ENCODE results near the gene IGSF8. TPM values are rescaled to one million over a fixed set of nuclear protein-coding genes. Genes with fewer than 3 reads are reported as not detected.

Gene IGSF8
- total and polyA plus RNA-seq, 4 donors = 23.5 to 39.5 (median 26.8) TPM

GRCh38 chr1:160094291-160094625, 4.2 kb downstream of the IGSF8 start:
- Histone ChIP-seq H3K4me3 (no peak overlapping the region), H3K9ac (ENCODE audit: insufficient read depth in 1 of 2, low read length in 2 of 2) (no peak overlapping the region), H3K36me3 (ENCODE audit: control insufficient read depth in 4 of 4, insufficient read depth in 4 of 4, low read length in 4 of 4) (peaks cover 0 to 40% (median 9%) of the 10 kb centered on the region in 4 donors), H3K27ac (ENCODE audit: low read depth in 1 of 2, low read length in 1 of 2) (no peak overlapping the region), H3K27me3 (ENCODE audit: control insufficient read depth in 3 of 3, insufficient read depth in 3 of 3, low read length in 2 of 3) (no peaks in the 10 kb centered on the region), H3K4me1 (ENCODE audit: control insufficient read depth in 5 of 5, insufficient read depth in 5 of 5, low read length in 5 of 5) (peaks cover 0 to 21% (median 8%) of the 10 kb centered on the region in 5 donors), H3K9me3 (ENCODE audit: control insufficient read depth in 4 of 4, insufficient read depth in 3 of 4, low read length in 3 of 4) (no peaks in the 10 kb centered on the region)
- ATAC-seq (ENCODE audit: insufficient read depth, low FRiP score) (no peak), DNase-seq (no peak)
- 93% methylated on average over 4 of the region's 4 CpGs for WGBS, 2 donors
- TF ChIP-seq CTCF (IDR thresholded peaks at IDR 0.05; ENCODE audit: control extremely low read depth, extremely low read depth) = no peak

GRCh38 chr1:160093624-160094290, 4.7 kb downstream of the IGSF8 start:
- no peaks in the 10 kb centered on the region for H3K27me3 ChIP-seq (ENCODE audit: control insufficient read depth in 3 of 3, insufficient read depth in 3 of 3, low read length in 2 of 3)
- DNase-seq (no peak), ATAC-seq (ENCODE audit: insufficient read depth, low FRiP score) (no peak)
- 93% methylated on average over 21 of the region's 21 CpGs for WGBS, 2 donors
- peaks cover 0 to 18% (median 8%) of the 10 kb centered on the region in 5 donors for H3K4me1 ChIP-seq (ENCODE audit: control insufficient read depth in 5 of 5, insufficient read depth in 5 of 5, low read length in 5 of 5)
- no peak overlapping the region for H3K27ac ChIP-seq (ENCODE audit: low read depth in 1 of 2, low read length in 1 of 2)
- H3K9me3 ChIP-seq (ENCODE audit: control insufficient read depth in 4 of 4, insufficient read depth in 3 of 4, low read length in 3 of 4) = no peaks in the 10 kb centered on the region
- no peak overlapping the region for H3K9ac ChIP-seq (ENCODE audit: insufficient read depth in 1 of 2, low read length in 2 of 2)
- no peak for TF ChIP-seq CTCF (IDR thresholded peaks at IDR 0.05; ENCODE audit: control extremely low read depth, extremely low read depth)
- H3K36me3 ChIP-seq (ENCODE audit: control insufficient read depth in 4 of 4, insufficient read depth in 4 of 4, low read length in 4 of 4) = peaks cover 0 to 43% (median 9%) of the 10 kb centered on the region in 4 donors
- no peak overlapping the region for H3K4me3 ChIP-seq

DNA sequence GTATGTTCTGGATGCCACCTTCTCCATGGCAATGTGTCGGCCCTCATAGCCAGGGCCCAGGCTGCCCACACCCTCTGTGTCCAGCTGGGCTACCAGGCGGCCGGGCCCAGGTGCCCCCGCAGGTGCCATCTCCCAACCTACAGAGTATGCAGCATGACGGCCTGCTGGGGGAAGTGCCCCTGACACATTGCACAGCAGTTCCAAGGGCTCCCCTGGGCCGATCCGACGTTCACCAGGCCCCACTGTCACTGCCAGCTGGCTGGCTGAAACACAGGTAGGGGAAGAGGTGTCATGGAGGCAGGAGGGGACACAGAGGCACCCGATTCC, 5.4 kb downstream of the IGSF8 start:
- no peak for ATAC-seq (ENCODE audit: insufficient read depth, low FRiP score)
- peaks cover 0 to 18% (median 8%) of the 10 kb centered on the region in 5 donors for H3K4me1 ChIP-seq (ENCODE audit: control insufficient read depth in 5 of 5, insufficient read depth in 5 of 5, low read length in 5 of 5)
- WGBS, 2 donors = 85% methylated on average over 9 of the region's 9 CpGs
- TF ChIP-seq CTCF (IDR thresholded peaks at IDR 0.05; ENCODE audit: control extremely low read depth, extremely low read depth) = no peak
- H3K9me3 ChIP-seq (ENCODE audit: control insufficient read depth in 4 of 4, insufficient read depth in 3 of 4, low read length in 3 of 4) = no peaks in the 10 kb centered on the region
- DNase-seq = no peak
- H3K36me3 ChIP-seq (ENCODE audit: control insufficient read depth in 4 of 4, insufficient read depth in 4 of 4, low read length in 4 of 4) = peaks cover 0 to 43% (median 9%) of the 10 kb centered on the region in 4 donors
- no peak overlapping the region for H3K4me3 ChIP-seq
- H3K9ac ChIP-seq (ENCODE audit: insufficient read depth in 1 of 2, low read length in 2 of 2) = no peak overlapping the region
- H3K27me3 ChIP-seq (ENCODE audit: control insufficient read depth in 3 of 3, insufficient read depth in 3 of 3, low read length in 2 of 3) = no peaks in the 10 kb centered on the region
- no peak overlapping the region for H3K27ac ChIP-seq (ENCODE audit: low read depth in 1 of 2, low read length in 1 of 2)

Measured in lung (tissue), 12 donors.